HG03103 (cell line): ENCODE measurements around the gene COL25A1.
"Not testable (repeated sequence)": the region's sequence is repeated elsewhere in the genome, so short reads cannot be mapped to it uniquely, and the experiment has no call there.

Source experiments
- ATAC-seq: cut with Tn5 transposase; IDR thresholded peaks from one replicate; pipeline ENCODE4 v1.9.1; 2021; ENCODE audit warnings: low read depth; ENCODE audit not compliant: unreplicated experiment

The COL25A1 gene

GRCh38 chr4:109174224-109174953, 128.1 kb downstream of the COL25A1 start:
- no peak for ATAC-seq

GRCh38 chr4:109172301-109172700, 130.2 kb downstream of the COL25A1 start:
- no peak for ATAC-seq

- no peak for ATAC-seq
These were observed 131.4 kb downstream of the COL25A1 start for GRCh38 chr4:109171070-109171469.

GRCh38 chr4:109169170-109169569, 133.3 kb downstream of the COL25A1 start:
- ATAC-seq: no peak

- no peak for ATAC-seq
These were observed 135.9 kb downstream of the COL25A1 start for GRCh38 chr4:109166586-109166985.

GRCh38 chr4:109166126-109166525, 136.3 kb downstream of the COL25A1 start:
- no peak for ATAC-seq

GRCh38 chr4:109164011-109164410, 138.4 kb downstream of the COL25A1 start:
- ATAC-seq: no peak

GRCh38 chr4:109163493-109163892, 139.0 kb downstream of the COL25A1 start:
- no peak for ATAC-seq

- ATAC-seq: no peak
These were observed 139.7 kb downstream of the COL25A1 start for GRCh38 chr4:109162759-109163158.

- no peak for ATAC-seq
These were observed 142.0 kb downstream of the COL25A1 start for GRCh38 chr4:109160494-109160893.

- no peak for ATAC-seq
These were observed 144.8 kb downstream of the COL25A1 start for GRCh38 chr4:109157696-109158095.

GRCh38 chr4:109157205-109157604, 145.3 kb downstream of the COL25A1 start:
- no peak for ATAC-seq

- ATAC-seq: no peak
These were observed 146.1 kb downstream of the COL25A1 start for GRCh38 chr4:109156356-109156755.

- ATAC-seq: no peak
These were observed 146.7 kb downstream of the COL25A1 start for GRCh38 chr4:109155682-109156283.

- no peak for ATAC-seq
These were observed 147.4 kb downstream of the COL25A1 start for GRCh38 chr4:109155084-109155483.

- no peak for ATAC-seq
These were observed 148.0 kb downstream of the COL25A1 start for GRCh38 chr4:109154424-109154823.

- ATAC-seq: no peak
These were observed 152.6 kb downstream of the COL25A1 start for GRCh38 chr4:109149836-109150235.

GRCh38 chr4:109148577-109149075, 153.8 kb downstream of the COL25A1 start:
- no peak for ATAC-seq

- no peak for ATAC-seq
These were observed 155.3 kb downstream of the COL25A1 start for GRCh38 chr4:109147135-109147534.

GRCh38 chr4:109146499-109146898, 156.0 kb downstream of the COL25A1 start:
- no peak for ATAC-seq

- not testable (repeated sequence) for ATAC-seq
These were observed 164.3 kb downstream of the COL25A1 start for GRCh38 chr4:109138125-109138524.

- ATAC-seq: no peak
These were observed 167.5 kb downstream of the COL25A1 start for GRCh38 chr4:109134921-109135320.
